ENCODE measurements around the gene NUDC.
A peak's percentile ranks its signal among the peaks of the same experiment; 100 is the strongest.

The NUDC gene

GRCh38 chr1:26897351-26897750 lies 24.2 kb upstream of the NUDC start:
- H3K9me3 ChIP-seq (ENCODE audit: low read length) = no peaks in the 10 kb centered on the region
- peaks cover 34% of the 10 kb centered on the region for H3K36me3 ChIP-seq (ENCODE audit: insufficient read depth, low read length)
- no peak overlapping the region for H3K4me3 ChIP-seq (ENCODE audit: low read length)
- no peaks in the 10 kb centered on the region for H3K27me3 ChIP-seq (ENCODE audit: insufficient read depth, low read length)
- H2AFZ ChIP-seq (ENCODE audit: low read depth, low read length) = no peak overlapping the region
- H3K4me1 ChIP-seq (ENCODE audit: insufficient read depth, low read length) = peaks cover 14% of the 10 kb centered on the region

- Histone ChIP-seq H2AFZ (ENCODE audit: low read depth, low read length) (peak within 1 kb of the TSS; percentile 97), H3K27me3 (ENCODE audit: insufficient read depth, low read length) (no peaks in the 10 kb centered on the region)
Measured at GRCh38 chr1:26900001-26900814, 21.3 kb upstream of the NUDC start, which contains the start of gene GPATCH3. TSS of gene GPATCH3 (minus strand) at chr1:26900467. CDS start at chr1:26900442, 25 bp downstream.

GRCh38 chr1:26900815-26901511 lies 20.6 kb upstream of the NUDC start:
- peaks cover 7% of the 10 kb centered on the region for H3K36me3 ChIP-seq (ENCODE audit: insufficient read depth, low read length)
- H3K9me3 ChIP-seq (ENCODE audit: low read length) = no peaks in the 10 kb centered on the region
- peak overlapping the region; percentile 97 for H2AFZ ChIP-seq (ENCODE audit: low read depth, low read length)
- H3K4me1 ChIP-seq (ENCODE audit: insufficient read depth, low read length) = peaks cover 14% of the 10 kb centered on the region
- H3K4me3 ChIP-seq (ENCODE audit: low read length) = peak overlapping the region; percentile 93
- no peaks in the 10 kb centered on the region for H3K27me3 ChIP-seq (ENCODE audit: insufficient read depth, low read length)

More at GRCh38 chr1:26900001-26900814, 21.3 kb upstream of the NUDC start, which contains the start of gene GPATCH3:
- H3K4me3 ChIP-seq (ENCODE audit: low read length) = peak within 1 kb of the TSS; percentile 93
- peaks cover 14% of the 10 kb centered on the region for H3K4me1 ChIP-seq (ENCODE audit: insufficient read depth, low read length)
- peaks cover 12% of the 10 kb centered on the region for H3K36me3 ChIP-seq (ENCODE audit: insufficient read depth, low read length)
- no peaks in the 10 kb centered on the region for H3K9me3 ChIP-seq (ENCODE audit: low read length)

- no peak overlapping the region for H2AFZ ChIP-seq (ENCODE audit: low read depth, low read length)
- no peaks in the 10 kb centered on the region for H3K9me3 ChIP-seq (ENCODE audit: low read length)
- no peaks in the 10 kb centered on the region for H3K36me3 ChIP-seq (ENCODE audit: insufficient read depth, low read length)
- no peaks in the 10 kb centered on the region for H3K4me1 ChIP-seq (ENCODE audit: insufficient read depth, low read length)
- H3K27me3 ChIP-seq (ENCODE audit: insufficient read depth, low read length) = peaks cover 19% of the 10 kb centered on the region
- no peak overlapping the region for H3K4me3 ChIP-seq (ENCODE audit: low read length)
Measured at GRCh38 chr1:26907071-26907917, 14.2 kb upstream of the NUDC start.

- no peaks in the 10 kb centered on the region for H3K4me1 ChIP-seq (ENCODE audit: insufficient read depth, low read length)
- peaks cover 19% of the 10 kb centered on the region for H3K27me3 ChIP-seq (ENCODE audit: insufficient read depth, low read length)
- H2AFZ ChIP-seq (ENCODE audit: low read depth, low read length) = no peak overlapping the region
- H3K9me3 ChIP-seq (ENCODE audit: low read length) = no peaks in the 10 kb centered on the region
- H3K36me3 ChIP-seq (ENCODE audit: insufficient read depth, low read length) = no peaks in the 10 kb centered on the region
- H3K4me3 ChIP-seq (ENCODE audit: low read length) = no peak overlapping the region
Measured at GRCh38 chr1:26909951-26910342, 11.6 kb upstream of the NUDC start.

GRCh38 chr1:26910343-26911160 lies 11.0 kb upstream of the NUDC start:
- no peaks in the 10 kb centered on the region for H3K36me3 ChIP-seq (ENCODE audit: insufficient read depth, low read length)
- H2AFZ ChIP-seq (ENCODE audit: low read depth, low read length) = no peak overlapping the region
- no peaks in the 10 kb centered on the region for H3K4me1 ChIP-seq (ENCODE audit: insufficient read depth, low read length)
- H3K9me3 ChIP-seq (ENCODE audit: low read length) = no peaks in the 10 kb centered on the region
- H3K4me3 ChIP-seq (ENCODE audit: low read length) = no peak overlapping the region
- peaks cover 21% of the 10 kb centered on the region for H3K27me3 ChIP-seq (ENCODE audit: insufficient read depth, low read length)

- Histone ChIP-seq H3K27me3 (ENCODE audit: insufficient read depth, low read length) (peaks cover 21% of the 10 kb centered on the region), H3K4me3 (ENCODE audit: low read length) (no peak overlapping the region), H3K4me1 (ENCODE audit: insufficient read depth, low read length) (no peaks in the 10 kb centered on the region), H3K9me3 (ENCODE audit: low read length) (no peaks in the 10 kb centered on the region), H3K36me3 (ENCODE audit: insufficient read depth, low read length) (no peaks in the 10 kb centered on the region), H2AFZ (ENCODE audit: low read depth, low read length) (no peak overlapping the region)
Measured at GRCh38 chr1:26911399-26912146, 10.0 kb upstream of the NUDC start.

- Histone ChIP-seq H2AFZ (ENCODE audit: low read depth, low read length) (no peak overlapping the region), H3K36me3 (ENCODE audit: insufficient read depth, low read length) (no peaks in the 10 kb centered on the region), H3K9me3 (ENCODE audit: low read length) (no peaks in the 10 kb centered on the region), H3K4me1 (ENCODE audit: insufficient read depth, low read length) (no peaks in the 10 kb centered on the region), H3K27me3 (ENCODE audit: insufficient read depth, low read length) (peaks cover 18% of the 10 kb centered on the region), H3K4me3 (ENCODE audit: low read length) (no peak overlapping the region)
Measured at GRCh38 chr1:26912147-26912490, 9.4 kb upstream of the NUDC start.

- Histone ChIP-seq H3K4me1 (ENCODE audit: insufficient read depth, low read length) (no peaks in the 10 kb centered on the region), H3K4me3 (ENCODE audit: low read length) (no peak overlapping the region), H2AFZ (ENCODE audit: low read depth, low read length) (no peak overlapping the region), H3K27me3 (ENCODE audit: insufficient read depth, low read length) (peaks cover 18% of the 10 kb centered on the region), H3K36me3 (ENCODE audit: insufficient read depth, low read length) (no peaks in the 10 kb centered on the region), H3K9me3 (ENCODE audit: low read length) (no peaks in the 10 kb centered on the region)
Measured at GRCh38 chr1:26913389-26913753, 8.2 kb upstream of the NUDC start.

- Histone ChIP-seq H3K27me3 (ENCODE audit: insufficient read depth, low read length) (peaks cover 18% of the 10 kb centered on the region), H3K9me3 (ENCODE audit: low read length) (no peaks in the 10 kb centered on the region), H3K36me3 (ENCODE audit: insufficient read depth, low read length) (no peaks in the 10 kb centered on the region), H3K4me1 (ENCODE audit: insufficient read depth, low read length) (no peaks in the 10 kb centered on the region), H3K4me3 (ENCODE audit: low read length) (no peak within 1 kb of the TSS), H2AFZ (ENCODE audit: low read depth, low read length) (no peak within 1 kb of the TSS)
Measured at GRCh38 chr1:26913754-26914619, 7.6 kb upstream of the NUDC start, which contains the start of gene NR0B2. TSS of gene NR0B2 (minus strand) at chr1:26913975. CDS start at chr1:26913940, 35 bp downstream.

- Histone ChIP-seq H3K36me3 (ENCODE audit: insufficient read depth, low read length) (no peaks in the 10 kb centered on the region), H3K4me3 (ENCODE audit: low read length) (no peak overlapping the region), H2AFZ (ENCODE audit: low read depth, low read length) (no peak overlapping the region), H3K27me3 (ENCODE audit: insufficient read depth, low read length) (peaks cover 7% of the 10 kb centered on the region), H3K9me3 (ENCODE audit: low read length) (no peaks in the 10 kb centered on the region), H3K4me1 (ENCODE audit: insufficient read depth, low read length) (no peaks in the 10 kb centered on the region)
Measured at GRCh38 chr1:26915204-26915842, 6.2 kb upstream of the NUDC start.

Data from neuron (in vitro differentiated cells).